SH-SY5Y (cell line): ENCODE results near the gene GRAP.
"Not testable (repeated sequence)": the region's sequence is repeated elsewhere in the genome, so short reads cannot be mapped to it uniquely, and the experiment has no call there.

Experiments used
- GATA2 ChIP-seq: IDR thresholded peaks from 2 replicates; pipeline ENCODE4 v1.6.1; 2011; ENCODE audit warnings: mild to moderate bottlenecking, low read depth, low read length
- GATA3 ChIP-seq: IDR thresholded peaks from 2 replicates; pipeline ENCODE4 v1.6.1; 2011; ENCODE audit warnings: low read depth, mild to moderate bottlenecking, low read length, moderate library complexity

Gene GRAP

DNA sequence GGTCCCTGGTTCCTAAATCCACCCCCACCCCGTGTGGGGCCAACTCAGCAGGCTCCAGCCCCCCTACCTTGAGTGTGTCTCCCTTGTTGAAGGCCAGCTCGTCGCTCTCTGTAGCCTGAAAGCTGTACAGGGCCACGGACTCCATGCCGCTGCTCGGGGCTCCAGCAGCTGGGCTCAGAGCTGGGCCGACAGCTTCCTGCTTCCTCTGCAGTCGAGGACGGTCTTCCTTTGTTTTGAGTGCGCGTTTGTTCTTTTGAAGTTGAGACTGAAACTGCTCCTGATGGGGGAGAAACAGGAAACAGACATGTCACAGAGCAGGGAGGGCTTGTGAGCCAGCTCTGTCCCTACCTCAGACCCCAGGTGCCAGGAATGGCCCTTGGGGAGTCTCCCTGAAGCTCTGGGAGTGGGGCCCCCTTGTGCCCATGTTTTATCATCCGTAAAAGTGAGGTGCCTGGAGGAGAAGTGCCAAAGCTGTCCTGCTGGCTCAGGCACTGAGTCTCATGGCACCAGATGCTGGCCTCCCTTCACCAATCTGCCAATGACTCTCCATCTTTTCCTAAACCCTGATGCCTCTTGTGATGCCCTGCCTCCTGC, at the start of gene GRAP:
Gene GRAP, minus strand, starts transcription at position 176 of the 594 bp plus-strand sequence. Its CDS starts 31 bp downstream, at position 145.
- not testable (repeated sequence) for TF ChIP-seq GATA2, GATA3

DNA sequence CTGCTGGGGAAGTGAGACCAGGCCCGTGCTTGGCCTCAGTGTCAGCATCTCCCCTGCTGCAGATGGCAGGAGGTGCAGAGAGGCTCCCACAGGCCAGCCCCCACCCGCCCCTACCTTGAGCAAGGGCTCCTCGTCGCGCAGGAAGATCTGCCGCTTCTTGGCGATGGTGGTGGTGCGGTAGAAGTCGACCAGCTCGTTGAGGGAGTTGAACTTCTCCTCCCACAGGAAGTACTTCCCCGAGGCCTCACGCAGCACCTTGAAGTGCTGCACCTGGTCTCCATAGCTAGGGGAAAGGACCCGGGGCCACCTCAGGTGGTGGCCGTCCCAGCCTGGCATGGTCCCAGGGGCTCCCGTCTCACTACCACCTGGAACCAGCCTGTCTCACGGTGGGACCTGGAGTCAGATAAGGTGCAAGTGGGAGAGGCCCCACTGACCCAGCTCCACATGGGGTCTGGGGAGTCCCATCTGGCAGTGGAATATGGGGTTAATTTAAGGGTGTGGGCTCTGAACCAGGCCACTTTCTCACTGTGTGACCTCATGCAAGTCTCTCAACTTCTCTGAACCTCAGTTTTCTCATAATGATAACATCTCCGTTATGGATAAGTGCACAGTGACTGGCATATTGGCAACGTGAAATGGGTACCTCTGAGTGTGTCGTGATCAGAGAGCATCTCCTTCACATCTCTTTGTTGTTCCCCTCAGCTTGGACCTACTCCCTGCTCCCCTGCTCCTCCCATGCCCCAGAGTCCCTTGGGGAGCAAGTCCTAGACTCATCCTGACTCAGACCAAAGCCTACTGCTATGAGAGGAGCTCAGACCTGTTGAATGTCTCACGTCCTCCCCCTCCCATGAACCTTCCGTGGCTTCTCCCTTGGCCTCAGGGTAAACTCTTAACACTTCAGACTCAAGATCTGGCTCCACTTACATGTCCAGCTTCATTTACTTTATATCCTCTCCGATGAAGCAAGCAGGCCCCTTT, 22.4 kb downstream of the GRAP start:
- TF ChIP-seq GATA2 (no peak), GATA3 (no peak)

DNA sequence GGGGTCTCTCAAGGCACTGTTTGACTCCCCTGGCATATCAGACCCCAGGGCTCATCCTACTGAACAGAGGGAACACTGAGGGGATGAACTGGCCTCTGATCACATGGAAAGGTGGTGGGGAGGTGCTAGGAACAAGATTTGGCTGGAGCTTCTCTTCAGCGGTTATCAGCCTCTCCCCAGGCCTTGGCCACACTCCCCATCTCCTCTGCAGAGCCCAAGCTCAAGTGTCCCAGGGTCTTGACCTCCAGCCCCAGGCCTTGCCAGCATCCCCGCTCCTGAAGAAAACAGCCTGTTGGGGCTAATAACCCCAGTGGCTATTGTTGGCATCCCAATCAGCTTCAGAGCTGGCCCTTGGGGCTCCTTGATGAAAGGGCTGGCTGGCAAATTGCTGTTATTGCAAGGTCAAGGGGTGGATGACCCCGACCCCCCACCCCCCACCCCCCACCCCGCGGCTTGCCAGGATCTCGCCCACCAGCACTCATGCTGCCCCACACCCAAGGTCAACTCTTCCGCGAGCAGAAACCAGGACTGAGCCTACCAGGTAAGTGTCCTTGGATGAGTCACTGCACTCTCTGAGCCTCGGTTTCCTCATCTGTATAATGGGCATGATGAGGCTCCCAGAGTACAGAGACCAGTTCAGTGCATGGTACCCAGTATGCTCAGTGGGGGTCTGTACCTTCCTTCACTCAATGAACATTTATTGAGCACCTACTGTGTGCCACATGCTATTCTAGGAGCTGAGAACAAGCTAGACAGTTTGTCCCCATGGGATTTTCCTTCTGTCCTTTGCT, 23.4 kb downstream of the GRAP start:
- no peak for TF ChIP-seq GATA2
- TF ChIP-seq GATA3: no peak

DNA sequence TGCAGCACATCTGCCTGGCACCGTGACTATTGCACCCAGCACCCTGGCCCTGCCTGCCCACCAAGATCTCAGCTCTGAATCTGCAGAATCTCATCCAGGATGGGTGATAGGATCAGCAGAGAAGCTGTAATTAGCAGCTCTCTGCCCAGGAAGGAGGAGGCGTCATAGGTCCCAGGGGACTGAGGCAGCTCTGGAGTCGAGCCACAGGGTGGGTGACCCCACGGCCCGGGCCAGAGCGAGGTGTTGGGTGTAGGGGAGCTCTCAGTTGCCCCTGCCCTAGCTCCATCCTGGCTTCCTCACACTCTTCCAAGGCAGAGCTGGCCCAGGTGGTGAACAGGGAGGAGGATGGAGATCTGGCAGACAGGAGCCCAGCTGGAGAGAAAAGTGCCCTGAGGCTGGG, 24.0 kb downstream of the GRAP start:
- no peak for TF ChIP-seq GATA3
- TF ChIP-seq GATA2: peak; percentile 45; the same call in 1 of the 2 replicates

DNA sequence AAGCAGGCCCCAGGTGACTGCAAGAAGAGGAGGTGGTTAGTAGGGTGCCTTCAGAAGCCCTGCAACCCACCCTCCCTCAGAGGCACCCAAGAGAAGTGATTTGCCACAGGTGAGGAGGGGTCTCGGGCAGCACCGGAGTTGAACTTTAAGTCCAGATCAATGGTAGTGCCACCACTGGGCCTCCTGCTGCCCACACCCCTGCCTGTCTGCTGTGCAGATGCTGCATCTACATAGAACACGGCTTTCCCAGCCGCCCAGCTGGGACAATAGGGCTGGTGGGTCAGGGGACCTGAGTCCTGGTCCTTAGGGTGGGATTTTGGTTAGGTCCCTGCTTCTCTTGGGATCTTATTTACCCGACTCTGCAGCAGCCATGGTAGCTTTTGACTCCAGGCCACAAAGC, 24.6 kb downstream of the GRAP start:
- TF ChIP-seq GATA3: no peak
- TF ChIP-seq GATA2: no peak

DNA sequence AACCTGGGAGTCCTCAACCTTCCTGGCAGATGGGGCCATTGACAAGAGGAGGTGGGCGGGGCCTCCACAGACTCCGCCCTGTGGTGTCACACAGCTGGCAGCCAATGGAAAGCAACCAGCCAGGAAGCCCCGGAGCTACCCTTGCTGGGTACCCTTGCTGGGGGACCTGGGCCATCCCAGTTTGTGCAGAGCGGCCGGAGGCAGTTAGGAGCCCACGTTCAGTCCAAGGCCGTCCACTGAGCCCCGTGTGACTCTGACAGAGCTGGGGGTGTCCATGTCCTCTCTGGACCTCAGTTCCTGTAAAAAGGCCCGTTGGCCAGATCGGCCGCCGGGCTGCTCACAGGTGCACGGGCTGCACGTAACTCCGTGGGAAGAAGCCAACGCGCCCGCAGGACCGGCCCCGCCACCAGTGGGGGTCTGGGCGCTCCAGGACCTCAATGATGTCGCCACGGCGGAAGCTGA, 25.1 kb downstream of the GRAP start:
- no peak for TF ChIP-seq GATA2

DNA sequence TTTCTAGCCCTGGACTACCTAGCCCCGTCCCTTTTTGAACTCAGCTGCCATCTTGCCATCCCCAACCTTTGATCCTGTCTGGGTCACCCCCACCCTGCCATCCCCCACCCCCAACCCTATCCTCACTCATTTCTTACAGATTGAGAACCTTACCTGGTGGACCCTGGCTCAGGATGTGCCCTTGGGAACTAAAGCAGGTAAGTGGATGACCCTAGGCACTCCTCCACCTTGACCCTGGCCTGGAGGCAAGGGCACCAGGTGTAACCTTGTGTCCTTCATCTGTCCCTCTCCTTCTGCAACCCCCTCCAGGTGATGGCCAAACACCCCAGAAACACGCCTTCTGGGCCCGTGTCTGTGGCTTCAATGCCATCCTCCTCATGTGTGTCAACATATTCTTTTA, 26.7 kb downstream of the GRAP start:
- TF ChIP-seq GATA2 (no peak), GATA3 (no peak)

DNA sequence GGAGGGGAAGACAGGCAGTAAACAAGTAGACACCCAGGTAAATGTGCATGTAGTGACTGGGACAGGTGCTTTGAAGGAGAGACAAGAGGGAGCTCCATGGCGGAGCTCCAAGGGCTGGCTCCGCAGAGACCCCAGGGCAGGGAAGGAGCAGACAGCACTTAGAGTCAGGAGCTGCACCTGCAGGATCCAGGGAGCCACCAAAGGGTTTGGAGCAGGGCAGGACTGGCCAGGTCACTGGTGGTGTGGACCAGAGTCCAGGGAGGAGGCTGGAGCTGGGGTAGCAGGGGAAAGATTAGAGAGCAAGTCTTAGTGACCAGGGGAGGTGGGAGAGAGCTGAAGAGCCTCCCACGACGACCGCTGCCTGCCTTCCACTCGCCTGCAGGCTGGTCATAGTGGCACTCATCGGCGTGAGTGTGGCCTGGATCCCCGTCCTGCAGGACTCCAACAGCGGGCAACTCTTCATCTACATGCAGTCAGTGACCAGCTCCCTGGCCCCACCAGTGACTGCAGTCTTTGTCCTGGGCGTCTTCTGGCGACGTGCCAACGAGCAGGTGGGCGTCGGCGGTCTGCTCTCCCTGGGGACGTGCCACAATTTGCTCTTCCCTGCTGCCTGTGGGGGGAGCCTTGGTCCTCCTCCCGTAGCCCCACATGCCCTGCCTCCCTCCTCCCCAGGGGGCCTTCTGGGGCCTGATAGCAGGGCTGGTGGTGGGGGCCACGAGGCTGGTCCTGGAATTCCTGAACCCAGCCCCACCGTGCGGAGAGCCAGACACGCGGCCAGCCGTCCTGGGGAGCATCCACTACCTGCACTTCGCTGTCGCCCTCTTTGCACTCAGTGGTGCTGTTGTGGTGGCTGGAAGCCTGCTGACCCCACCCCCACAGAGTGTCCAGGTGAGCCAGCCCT, 27.5 kb downstream of the GRAP start:
- TF ChIP-seq GATA2: no peak
- TF ChIP-seq GATA3: no peak

DNA sequence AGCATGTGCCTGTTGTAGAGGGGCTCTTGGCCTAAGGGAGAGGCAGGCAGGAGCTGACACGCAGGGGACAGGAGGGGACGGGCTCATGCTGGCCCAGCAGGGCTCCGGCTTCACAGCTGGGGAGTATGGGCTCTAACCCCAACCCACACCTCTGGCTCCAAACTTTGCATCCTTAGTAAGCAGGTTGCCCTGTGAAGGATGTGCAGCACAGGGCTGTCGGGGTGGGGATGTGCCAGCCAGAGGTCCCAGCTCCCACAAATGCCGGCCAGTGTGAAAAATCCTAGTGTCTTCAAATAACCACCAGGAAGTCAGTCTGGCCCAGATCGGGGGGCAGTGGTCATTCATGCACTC, 28.2 kb downstream of the GRAP start:
- no peak for TF ChIP-seq GATA2
- no peak for TF ChIP-seq GATA3

DNA sequence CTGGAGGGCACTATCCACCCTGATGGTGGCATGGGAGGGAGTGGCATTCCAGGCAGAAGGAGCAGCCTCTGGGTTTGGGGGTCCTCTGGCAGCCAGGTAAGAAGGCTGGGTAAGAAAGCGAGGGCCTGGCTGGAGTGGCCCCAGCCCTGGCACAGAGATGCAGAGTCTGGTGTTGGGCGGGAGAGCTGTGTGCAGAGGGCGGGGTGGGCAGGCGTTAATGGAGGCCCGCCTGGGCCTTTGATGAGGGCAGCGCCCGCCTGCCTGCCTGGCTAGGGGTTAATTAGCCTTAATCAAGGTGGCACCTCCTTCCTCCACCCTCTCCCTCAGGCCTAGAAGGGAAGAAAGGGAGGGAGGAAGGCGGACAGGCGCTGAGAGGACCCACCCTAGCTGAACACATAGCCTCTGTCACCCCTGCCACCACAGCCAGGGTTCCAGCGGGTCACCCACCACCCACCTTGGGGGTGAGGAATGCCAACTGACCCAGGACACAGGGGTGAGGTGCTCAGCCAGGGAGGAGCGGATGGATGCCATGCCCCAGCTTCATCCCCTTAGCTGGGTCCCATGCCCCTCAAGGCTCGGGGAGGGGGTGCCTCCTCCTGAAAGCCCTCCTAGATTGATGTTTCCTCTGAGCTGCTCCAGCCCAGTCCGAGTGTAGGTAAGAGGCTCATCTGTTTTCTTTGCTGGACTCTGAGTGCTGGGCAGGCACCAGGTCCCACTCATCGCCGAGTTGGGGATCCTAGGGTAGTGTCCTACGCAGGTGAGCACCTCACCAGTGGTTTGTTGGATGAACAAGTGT, 28.8 kb downstream of the GRAP start:
- no peak for TF ChIP-seq GATA3
- TF ChIP-seq GATA2: no peak

DNA sequence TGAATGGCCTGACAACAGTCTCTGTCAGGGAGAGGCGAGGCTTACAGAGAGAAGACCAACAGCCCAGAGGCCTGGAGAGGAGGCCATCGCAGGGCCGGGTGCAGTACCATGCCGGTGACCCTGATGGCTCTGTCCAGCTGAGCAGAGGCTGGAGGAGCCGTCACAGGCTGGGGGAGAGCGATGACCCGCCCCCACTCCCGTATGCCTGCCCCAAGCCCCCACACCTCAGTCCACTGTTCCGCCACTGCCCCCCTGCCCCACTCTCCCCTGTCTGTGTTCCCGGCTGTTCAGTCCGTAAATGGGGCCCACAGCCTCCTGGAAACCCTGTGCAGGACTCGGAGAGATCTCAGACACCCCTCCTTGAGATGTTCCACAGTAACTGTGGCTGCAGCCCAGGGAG, 29.4 kb downstream of the GRAP start:
- no peak for TF ChIP-seq GATA3
- no peak for TF ChIP-seq GATA2

DNA sequence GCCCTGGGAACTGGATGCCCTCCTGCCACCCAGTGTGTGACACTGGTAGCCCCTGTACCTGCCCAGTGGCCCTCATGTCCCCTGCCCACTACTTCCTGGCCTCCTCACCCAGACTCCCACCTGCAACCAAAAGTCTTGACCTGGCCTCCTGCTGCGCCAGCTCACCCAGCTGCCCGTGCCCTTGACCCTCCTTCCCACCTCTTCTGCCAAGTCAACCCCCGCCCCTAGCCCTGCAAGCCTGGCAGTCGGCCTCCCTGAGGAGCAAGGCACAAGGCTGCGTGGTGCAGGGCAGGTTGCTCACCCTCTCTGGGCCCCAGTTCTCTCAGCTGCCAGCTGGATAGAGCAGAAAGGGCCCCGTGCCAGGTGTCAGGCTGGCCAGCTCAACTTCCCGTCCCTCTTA, 29.9 kb downstream of the GRAP start:
- no peak for TF ChIP-seq GATA3
- TF ChIP-seq GATA2: no peak

DNA sequence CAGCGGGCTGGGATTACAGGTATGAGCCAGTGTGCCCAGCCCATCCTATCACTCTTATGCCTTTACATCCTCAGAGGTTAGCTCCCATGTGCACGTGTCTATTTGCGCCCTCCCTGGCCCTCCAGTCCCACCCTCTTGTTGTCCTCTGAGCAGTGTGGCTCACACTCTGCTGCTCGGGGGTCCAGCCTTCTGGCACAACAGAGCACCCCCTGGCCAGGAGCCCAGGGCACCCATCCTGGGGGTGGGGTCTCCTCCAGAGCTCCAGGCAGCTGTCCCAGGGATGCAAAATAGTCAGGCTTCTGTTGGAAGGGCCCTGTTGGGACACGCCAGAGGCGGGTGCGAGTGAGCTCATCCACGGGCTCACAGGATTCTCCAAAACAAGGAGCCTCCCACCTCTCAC, 30.5 kb downstream of the GRAP start:
- TF ChIP-seq GATA3 (no peak), GATA2 (no peak)

DNA sequence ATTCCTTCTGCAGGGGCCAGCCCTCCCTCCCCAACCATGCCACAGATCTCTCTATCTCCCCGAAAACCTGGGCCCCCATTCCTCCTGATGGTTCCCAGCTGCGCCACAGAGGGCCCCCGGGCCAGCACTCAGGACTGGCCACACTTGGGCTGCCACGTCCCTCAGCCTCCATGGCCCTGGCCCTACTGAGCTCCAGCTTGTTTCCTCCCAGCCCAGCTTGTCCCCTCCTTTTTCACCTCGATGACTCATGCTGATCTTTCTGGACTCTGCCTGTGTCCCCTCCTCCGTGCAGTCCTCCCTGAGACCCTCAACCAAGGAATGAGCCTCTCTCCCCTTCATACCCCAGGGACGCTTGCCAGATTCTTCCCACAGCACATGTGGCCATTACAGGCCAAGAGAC, 31.3 kb downstream of the GRAP start:
- TF ChIP-seq GATA2: no peak
- TF ChIP-seq GATA3: no peak
